HepG2 (cell line): Measurements from ENCODE around the gene OARD1. TPM values are rescaled to one million over a fixed set of nuclear protein-coding genes. Genes with fewer than 3 reads are reported as not detected.
A peak's percentile ranks its signal among the peaks of the same experiment; 100 is the strongest.

Experiments
- CEBPZ ChIP-seq: IDR thresholded peaks from 2 replicates; pipeline ENCODE4 v1.6.1; 2012; ENCODE audit warnings: low read length, improper control_type of control experiment
- CTCF ChIP-seq: sonication (generic); formaldehyde crosslinking; IDR thresholded peaks from 2 replicates; pipeline ENCODE4 v1.5.0; 2020; ENCODE audit warnings: mild to moderate bottlenecking, missing genetic modification reagents, moderate library complexity
- ELK4 ChIP-seq: sonication (generic); formaldehyde crosslinking; IDR thresholded peaks from 2 replicates; pipeline ENCODE4 v1.9.0; 2021; ENCODE audit warnings: missing genetic modification reagents, borderline replicate concordance
- ESRRA ChIP-seq: sonication (generic); formaldehyde crosslinking; IDR thresholded peaks from 2 replicates; pipeline ENCODE4 v1.5.1; 2020; ENCODE audit warnings: mild to moderate bottlenecking, low read depth, missing genetic modification reagents
- ZBTB14 ChIP-seq: sonication (generic); formaldehyde crosslinking; IDR thresholded peaks from 2 replicates; pipeline ENCODE4 v1.4.0; 2020; ENCODE audit warnings: missing genetic modification reagents
- ZBTB39 ChIP-seq: sonication (generic); formaldehyde crosslinking; IDR thresholded peaks from 2 replicates; pipeline ENCODE4 v1.5.0; 2020; ENCODE audit warnings: missing genetic modification reagents
- ZFP41 ChIP-seq: sonication (generic); formaldehyde crosslinking; IDR thresholded peaks from 2 replicates; pipeline ENCODE4 v1.4.0; 2020; ENCODE audit warnings: mild to moderate bottlenecking, missing genetic modification reagents, borderline replicate concordance
- ZNF142 ChIP-seq: sonication (generic); formaldehyde crosslinking; IDR thresholded peaks from 2 replicates; pipeline ENCODE4 v1.4.0; 2020; ENCODE audit warnings: missing genetic modification reagents
- ZNF720 ChIP-seq: sonication (generic); formaldehyde crosslinking; IDR thresholded peaks from 2 replicates; pipeline ENCODE4 v1.4.0; 2020; ENCODE audit warnings: missing genetic modification reagents
- ZNF768 ChIP-seq: sonication (generic); formaldehyde crosslinking; IDR thresholded peaks from 2 replicates; pipeline ENCODE4 v1.4.0; 2020; ENCODE audit warnings: missing genetic modification reagents
- ZNF891 ChIP-seq: sonication (generic); formaldehyde crosslinking; IDR thresholded peaks from 2 replicates; pipeline ENCODE4 v1.5.0; 2020; ENCODE audit warnings: mild to moderate bottlenecking, missing genetic modification reagents
- polyA plus RNA-seq, 8 experiments: library from polyadenylated mRNA; depleted of rRNA in 3 of 8; stranded (reverse) in 7 of 8; unstranded in 1 of 8; fragments of >200 nt; fragmentation: Illumina TruSeq in 4 of 8; extraction: Trizol in 4 of 8; gene quantifications; 2 replicates each; pipeline versions ENCODE4 v1.2.1 to v1.2.3, GENCODE V29; 2011 to 2016; ENCODE audit warnings: low read depth in 4 of 8, missing spikeins in 1 of 8, mixed read lengths in 1 of 8; ENCODE audit not compliant: insufficient read depth in 1 of 8
- total RNA-seq, 5 experiments: library from RNA; depleted of rRNA; stranded (reverse); fragments of >200 nt; fragmentation: Illumina TruSeq; extraction: Trizol; gene quantifications; 2 replicates each; pipeline ENCODE4 v1.2.3, GENCODE V29; 2016; ENCODE audit warnings: low read depth in 1 of 5

The OARD1 gene
- total and polyA plus RNA-seq, 2 of the 13 experiments (the other 11 are each of a cell fraction or from before 2014, with no cell fraction given): 18.4 to 49.0 TPM

- peak; percentile 50 for TF ChIP-seq ZBTB14 (CRISPR knock-in tag)
- peak; percentile 13; the same call in 1 of the 2 replicates for TF ChIP-seq CTCF (CRISPR knock-in tag)
- TF ChIP-seq ELK4 (CRISPR knock-in tag): no peak
- 0 out of 2 replicates have a peak, but pooled peaks have one; percentile 39 for TF ChIP-seq ESRRA (CRISPR knock-in tag)
- TF ChIP-seq ZFP41: peak; percentile 10; the same call in 1 of the 2 replicates
- TF ChIP-seq CEBPZ: no peak
- peak; percentile 65; the same call in 1 of the 2 replicates for TF ChIP-seq ZNF768 (CRISPR knock-in tag)
- no peak for TF ChIP-seq ZNF720 (CRISPR knock-in tag)
- 0 out of 2 replicates have a peak, but pooled peaks have one; percentile 79 for TF ChIP-seq ZBTB39 (CRISPR knock-in tag)
- peak; percentile 66 for TF ChIP-seq ZNF142
- no peak; the same call in 1 of the 2 replicates for TF ChIP-seq ZNF891
These were observed 1.2 kb upstream of the OARD1 start (continued) for GRCh38 chr6:41073203-41073967.
